Measurements from ENCODE around the gene IQSEC1. TPM values are rescaled to one million over a fixed set of nuclear protein-coding genes. Genes with fewer than 3 reads are reported as not detected.

Gene IQSEC1
- total and polyA plus RNA-seq, 10 of the 15 experiments (the other 5 are each of a cell fraction or from before 2014, with no cell fraction given): 0.92 to 55.2 (median 8.5) TPM

GRCh38 chr3:13070391-13071070 lies 2.7 kb downstream of the IQSEC1 start:
- SMC1A ChIA-PET (ENCODE audit: uncharacterized antibody, unreplicated experiment): interaction anchor here (0.6 to 3.9 kb wide), 7 partner anchors 16 to 57 kb away, joined by 3 to 39 read pairs (median 11); no protein-coding TSS in a partner anchor
- no peak overlapping the region; the same call in 1 of the 2 replicates for H2AFZ ChIP-seq (ENCODE audit: control insufficient read depth, low read depth, low read length)
- DNase-seq (ENCODE audit: low read depth, low spot score): no peak
- POLR2A ChIA-PET: interaction anchor here (0.7 to 3.6 kb wide), 5 partner anchors 24 to 406 kb away, joined by 6 to 25 read pairs (median 6); partner anchors contain the start of gene RAF1
- H3K4me2 ChIP-seq (ENCODE audit: control insufficient read depth, insufficient read depth): peak overlapping the region; percentile 73
- 75% methylated on average over 11 of the region's 11 CpGs for WGBS (ENCODE audit: insufficient coverage, insufficient replicate concordance, low lambda C conversion rate, missing lambda C conversion rate)
- no peaks in the 10 kb centered on the region for H3K9me3 ChIP-seq (replicated peaks; ENCODE audit: control insufficient read depth, insufficient read depth, low read length)
- H4K20me1 ChIP-seq (ENCODE audit: control insufficient read depth, insufficient read depth): no peaks in the 10 kb centered on the region
- H3K27me3 ChIP-seq (replicated peaks in 1 of 2; ENCODE audit: control insufficient read depth in 2 of 2, insufficient read depth in 2 of 2, low read length in 1 of 2): peaks cover 0 to 9% of the 10 kb centered on the region in 2 experiments; a peak in 2 of 4 replicates
- intact Hi-C loops (cut with micrococcal nuclease; ENCODE audit: unreplicated experiment): loop anchor here (5.0 kb wide), 1 partner anchor 73 kb away; no protein-coding TSS in a partner anchor
- peaks cover 58% of the 10 kb centered on the region for H3K4me1 ChIP-seq (ENCODE audit: control insufficient read depth, insufficient read depth, low read length)
- H3K9ac ChIP-seq (ENCODE audit: control insufficient read depth, insufficient read depth, low read length): peak overlapping the region; percentile 17; the same call in 1 of the 2 replicates
- TSS peak; percentile 47 for BruUV-seq (replicated peaks)
- peaks cover 57% of the 10 kb centered on the region for H3K79me2 ChIP-seq (ENCODE audit: control insufficient read depth, insufficient read depth, low read length)
- H3K27ac ChIP-seq (ENCODE audit: control insufficient read depth, insufficient read depth): peak overlapping the region; percentile 80
- FAIRE-seq: no peak
- TF ChIP-seq SMARCA5 (IDR thresholded peaks at IDR 0.05) (0 out of 2 replicates have a peak, but pooled peaks have one; percentile 18), MYB (IDR thresholded peaks at IDR 0.05; ENCODE audit: borderline replicate concordance, low read depth, low read length) (no peak), FOXK2 (IDR thresholded peaks at IDR 0.05) (no peak)
- CTCF ChIA-PET: interaction anchor here (0.6 to 3.0 kb wide), 6 partner anchors 21 to 426 kb away, joined by 3 to 12 read pairs (median 3); no protein-coding TSS in a partner anchor
- in situ Hi-C loops (cut with MboI): no loop called here
- H3K4me3 ChIP-seq: peak overlapping the region; percentile 52
- no peak for ATAC-seq
- RAD21 ChIA-PET (ENCODE audit: unreplicated experiment): interaction anchor here (0.7 to 3.9 kb wide), 7 partner anchors 16 to 159 kb away, joined by 3 to 38 read pairs (median 3); no protein-coding TSS in a partner anchor
- H3K36me3 ChIP-seq (ENCODE audit: control insufficient read depth in 2 of 2, insufficient read depth in 2 of 2, low read length in 1 of 2): peaks cover 0 to 2% of the 10 kb centered on the region in 2 experiments; a peak in 1 of 4 replicates

- Histone ChIP-seq H3K27me3 (replicated peaks in 1 of 2; ENCODE audit: control insufficient read depth in 2 of 2, insufficient read depth in 2 of 2, low read length in 1 of 2) (peaks cover 0 to 5% of the 10 kb centered on the region in 2 experiments; a peak in 2 of 4 replicates), H3K4me2 (ENCODE audit: control insufficient read depth, insufficient read depth) (peak overlapping the region; percentile 73), H3K27ac (ENCODE audit: control insufficient read depth, insufficient read depth) (peak overlapping the region; percentile 80), H3K79me2 (ENCODE audit: control insufficient read depth, insufficient read depth, low read length) (peaks cover 62% of the 10 kb centered on the region), H3K4me3 (peak overlapping the region; percentile 52), H4K20me1 (ENCODE audit: control insufficient read depth, insufficient read depth) (no peaks in the 10 kb centered on the region), H3K36me3 (ENCODE audit: control insufficient read depth in 2 of 2, insufficient read depth in 2 of 2, low read length in 1 of 2) (peaks cover 0 to 2% of the 10 kb centered on the region in 2 experiments; a peak in 1 of 4 replicates), H3K9me3 (replicated peaks; ENCODE audit: control insufficient read depth, insufficient read depth, low read length) (no peaks in the 10 kb centered on the region), H2AFZ (ENCODE audit: control insufficient read depth, low read depth, low read length) (peak overlapping the region; percentile 32), H3K4me1 (ENCODE audit: control insufficient read depth, insufficient read depth, low read length) (peaks cover 58% of the 10 kb centered on the region), H3K9ac (ENCODE audit: control insufficient read depth, insufficient read depth, low read length) (peak overlapping the region; percentile 17)
- ATAC-seq (peak; percentile 66), DNase-seq (ENCODE audit: low read depth, low spot score) (peak; percentile 42), FAIRE-seq (peak; percentile 90)
- no TSS peak for BruUV-seq (replicated peaks)
- SMC1A ChIA-PET (ENCODE audit: uncharacterized antibody, unreplicated experiment): interaction anchor here (1.5 to 3.9 kb wide), 3 partner anchors 23 to 56 kb away, joined by 11 to 39 read pairs (median 12); no protein-coding TSS in a partner anchor
- intact Hi-C loops (cut with micrococcal nuclease; ENCODE audit: unreplicated experiment) (loop anchor here (2.0 kb wide), 1 partner anchor 57 kb away; no protein-coding TSS in a partner anchor), in situ Hi-C loops (cut with MboI) (no loop called here)
- RAD21 ChIA-PET (ENCODE audit: unreplicated experiment): interaction anchor here (1.4 to 3.9 kb wide), 3 partner anchors 22 to 57 kb away, joined by 3 to 38 read pairs (median 28); no protein-coding TSS in a partner anchor
- WGBS (ENCODE audit: insufficient coverage, insufficient replicate concordance, low lambda C conversion rate, missing lambda C conversion rate): 100% methylated on average over 2 of the region's 4 CpGs
- POLR2A ChIA-PET: interaction anchor here (0.6 to 3.6 kb wide), 5 partner anchors 47 to 1787 kb away, joined by 3 to 25 read pairs (median 4); no protein-coding TSS in a partner anchor
- CTCF ChIA-PET: interaction anchor here (3.0 kb wide), 1 partner anchor 57 kb away, joined by 12 read pairs; no protein-coding TSS in a partner anchor
- peak; percentile 94 for TF ChIP-seq CREB1 (IDR thresholded peaks at IDR 0.05; ENCODE audit: low read depth)
- TF ChIP-seq POLR2A (IDR thresholded peaks at IDR 0.05; ENCODE audit: low read depth, low read length): peak; percentile 63
- peak; percentile 84 for TF ChIP-seq RUNX3 (IDR thresholded peaks at IDR 0.05; ENCODE audit: low read length)
- TF ChIP-seq SMAD5 (IDR thresholded peaks at IDR 0.05; ENCODE audit: low read depth): no peak
- peak; percentile 33; the same call in 1 of the 2 replicates for TF ChIP-seq SPI1 (IDR thresholded peaks at IDR 0.05; ENCODE audit: borderline replicate concordance, insufficient read depth, low read depth, low read length)
- 0 out of 2 replicates have a peak, but pooled peaks have one; percentile 33 for TF ChIP-seq POLR2AphosphoS5 (IDR thresholded peaks at IDR 0.05; ENCODE audit: low read length)
- peak; percentile 82 for TF ChIP-seq CREM (IDR thresholded peaks at IDR 0.05; ENCODE audit: low read depth)
- TF ChIP-seq SMC3 (IDR thresholded peaks at IDR 0.05; ENCODE audit: borderline replicate concordance, low read length): no peak
- no peak for TF ChIP-seq CEBPZ (IDR thresholded peaks at IDR 0.05; ENCODE audit: low read depth, low read length)
- no peak for TF ChIP-seq RBBP5 (conservative IDR thresholded peaks at IDR 0.05)
Measured at GRCh38 chr3:13069495-13069894, 3.7 kb downstream of the IQSEC1 start.

All from GM12878 (cell line).